Astrocyte of the cerebellum (primary cell): ENCODE data around the gene ZBTB20.

Experiments used
- DNase-seq: peaks from one replicate; pipeline ENCODE4 v3.0.0-alpha.2; 2011; ENCODE audit warnings: low read depth
- H3K4me3 ChIP-seq: 2 replicates; pipeline ENCODE4 v1.5.1; 2011; ENCODE audit warnings: mild to moderate bottlenecking, low read depth, low read length, moderate library complexity
- in situ Hi-C: cut with HindIII; loops from 2 replicates; pipeline ENCODE4 v1.10.0; 2017; ENCODE audit warnings: low sequenced_read_pairs
- TF ChIP-seq, protein P1 (sequence below): IDR thresholded peaks from 2 replicates; pipeline ENCODE4 v1.5.1; 2012; ENCODE audit warnings: low read length, low read depth, moderate library complexity, mild to moderate bottlenecking; ENCODE audit errors: missing control alignments

Gene ZBTB20

DNA sequence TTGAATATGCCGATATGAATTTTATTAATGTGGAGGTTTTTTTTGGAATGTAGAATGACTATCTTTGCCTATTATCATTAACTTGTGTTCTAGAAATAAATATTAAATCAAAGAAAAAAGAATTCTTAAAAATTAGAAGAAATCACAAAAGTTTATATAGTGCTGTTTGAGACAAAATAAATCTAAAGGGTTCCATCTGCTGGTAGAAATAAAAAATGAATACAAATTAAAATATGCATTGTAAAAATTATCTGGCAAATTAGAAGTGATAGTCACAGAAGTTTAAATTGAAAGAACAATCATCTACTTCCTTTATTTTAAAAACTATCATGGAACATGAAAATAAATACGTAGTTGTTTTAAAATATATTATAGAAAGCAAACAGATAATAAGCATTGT, 22.7 kb upstream of the ZBTB20 start:
- TF ChIP-seq, protein P1, sequence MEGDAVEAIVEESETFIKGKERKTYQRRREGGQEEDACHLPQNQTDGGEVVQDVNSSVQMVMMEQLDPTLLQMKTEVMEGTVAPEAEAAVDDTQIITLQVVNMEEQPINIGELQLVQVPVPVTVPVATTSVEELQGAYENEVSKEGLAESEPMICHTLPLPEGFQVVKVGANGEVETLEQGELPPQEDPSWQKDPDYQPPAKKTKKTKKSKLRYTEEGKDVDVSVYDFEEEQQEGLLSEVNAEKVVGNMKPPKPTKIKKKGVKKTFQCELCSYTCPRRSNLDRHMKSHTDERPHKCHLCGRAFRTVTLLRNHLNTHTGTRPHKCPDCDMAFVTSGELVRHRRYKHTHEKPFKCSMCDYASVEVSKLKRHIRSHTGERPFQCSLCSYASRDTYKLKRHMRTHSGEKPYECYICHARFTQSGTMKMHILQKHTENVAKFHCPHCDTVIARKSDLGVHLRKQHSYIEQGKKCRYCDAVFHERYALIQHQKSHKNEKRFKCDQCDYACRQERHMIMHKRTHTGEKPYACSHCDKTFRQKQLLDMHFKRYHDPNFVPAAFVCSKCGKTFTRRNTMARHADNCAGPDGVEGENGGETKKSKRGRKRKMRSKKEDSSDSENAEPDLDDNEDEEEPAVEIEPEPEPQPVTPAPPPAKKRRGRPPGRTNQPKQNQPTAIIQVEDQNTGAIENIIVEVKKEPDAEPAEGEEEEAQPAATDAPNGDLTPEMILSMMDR, result no peak
- no peak for DNase-seq
- in situ Hi-C loops, result no loop called here
- no peak overlapping the region for H3K4me3 ChIP-seq

DNA sequence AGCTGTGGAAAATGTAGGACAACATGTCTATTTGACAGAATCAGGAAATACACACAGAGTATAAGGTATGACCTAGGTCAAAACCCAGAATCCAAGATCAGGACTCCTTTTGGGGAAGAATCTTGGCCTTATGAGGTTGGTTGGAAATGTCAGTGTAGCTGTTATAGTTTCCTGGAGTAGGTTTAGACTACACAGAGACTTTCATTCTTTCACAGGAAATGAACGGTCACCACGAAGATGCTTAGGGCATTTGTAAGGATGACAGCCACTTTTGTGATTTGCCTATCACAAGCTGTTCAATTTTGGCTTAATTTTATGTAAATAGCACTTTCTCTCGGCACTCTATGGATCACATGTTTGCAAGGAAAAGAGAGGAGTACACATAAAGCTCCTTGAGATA, 18.6 kb upstream of the ZBTB20 start:
- DNase-seq, result no peak
- in situ Hi-C loops, result no loop called here

DNA sequence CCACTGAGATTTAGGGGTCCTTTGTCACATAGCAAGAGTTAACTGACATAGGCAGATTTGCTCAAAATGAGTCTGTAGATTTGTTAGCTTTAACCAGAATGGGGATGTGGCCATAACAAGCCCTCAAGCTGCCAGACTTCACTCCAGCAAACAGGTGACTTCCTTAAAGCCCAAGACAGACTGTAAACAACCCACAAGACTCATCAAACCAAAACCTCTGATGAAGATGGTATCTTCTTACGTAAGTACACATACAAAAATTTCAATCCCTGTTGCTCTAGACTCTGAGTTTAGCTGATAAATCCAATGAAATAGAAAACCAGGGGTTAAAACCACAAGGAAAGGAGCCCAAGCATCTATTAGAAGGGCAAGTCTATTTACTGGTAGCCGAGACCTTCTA, 18.2 kb upstream of the ZBTB20 start:
- H3K4me3 ChIP-seq, result no peak overlapping the region
- TF ChIP-seq, protein P1, result no peak
- DNase-seq, result no peak
- in situ Hi-C loops, result no loop called here

More for the DNA sequence above, 18.6 kb upstream of the ZBTB20 start:
- H3K4me3 ChIP-seq, result no peak overlapping the region
- TF ChIP-seq, protein P1, result no peak

DNA sequence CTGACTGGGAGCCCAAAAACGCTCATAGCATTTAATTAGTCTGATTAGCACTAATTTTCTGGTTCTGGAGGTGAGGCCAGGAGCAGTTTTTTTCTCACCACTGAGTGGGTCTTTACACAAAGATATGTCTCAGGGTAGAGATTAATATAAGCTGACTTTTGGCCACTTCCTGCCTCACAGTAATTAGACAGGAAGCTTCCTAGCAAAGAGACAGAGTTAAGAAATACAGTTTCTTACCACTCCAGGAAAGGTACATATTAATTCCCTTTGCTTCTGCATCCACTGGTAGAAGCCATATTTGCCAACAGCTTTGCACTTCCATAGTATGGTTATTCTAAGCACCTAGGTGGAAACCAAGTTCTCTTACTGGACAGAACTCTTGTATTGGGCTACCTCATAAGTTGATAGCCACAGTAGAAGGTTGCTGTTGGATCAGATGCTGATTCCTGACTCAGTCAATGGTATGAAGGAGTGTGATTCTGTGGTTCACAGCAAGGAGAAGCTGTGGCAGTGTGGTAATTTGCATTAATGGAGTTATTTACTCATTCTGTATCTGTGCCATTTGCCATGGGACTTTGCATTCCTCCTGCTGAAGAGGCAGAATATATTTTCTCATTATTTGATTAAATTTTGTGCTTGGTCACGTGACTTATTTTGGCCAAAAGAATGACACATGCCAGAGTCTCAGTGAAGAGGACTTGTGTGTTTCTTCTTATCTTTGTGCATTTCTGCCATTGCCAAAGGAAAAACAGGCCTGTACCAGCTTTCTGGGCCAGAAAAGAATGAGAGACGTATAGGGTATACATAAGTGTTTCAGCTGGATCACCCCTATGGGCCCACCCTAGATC, 17.5 kb upstream of the ZBTB20 start:
- H3K4me3 ChIP-seq, result no peak overlapping the region
- TF ChIP-seq, protein P1, result no peak
- in situ Hi-C loops, result no loop called here
- DNase-seq, result no peak

DNA sequence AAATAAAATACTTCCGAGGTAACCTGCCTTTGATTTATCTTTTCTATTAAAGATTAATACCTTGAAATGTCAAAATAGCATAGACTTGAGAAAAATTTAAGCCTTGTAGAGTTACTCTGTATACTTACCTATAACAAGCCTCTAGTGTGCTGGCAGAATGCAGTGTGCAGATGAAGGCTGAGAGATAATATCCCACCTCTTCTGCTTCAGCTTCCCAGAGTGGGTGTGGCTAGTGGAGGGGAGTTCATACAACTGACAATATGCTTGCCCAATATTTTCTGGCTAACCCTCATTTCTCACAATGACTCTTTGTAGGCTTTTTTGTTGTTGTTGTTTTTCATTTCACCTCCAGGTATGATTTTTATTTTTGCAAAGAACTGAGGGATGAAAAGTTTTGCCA, 15.7 kb upstream of the ZBTB20 start:
- TF ChIP-seq, protein P1, result no peak
- in situ Hi-C loops, result no loop called here
- H3K4me3 ChIP-seq, result no peak overlapping the region
- no peak for DNase-seq

DNA sequence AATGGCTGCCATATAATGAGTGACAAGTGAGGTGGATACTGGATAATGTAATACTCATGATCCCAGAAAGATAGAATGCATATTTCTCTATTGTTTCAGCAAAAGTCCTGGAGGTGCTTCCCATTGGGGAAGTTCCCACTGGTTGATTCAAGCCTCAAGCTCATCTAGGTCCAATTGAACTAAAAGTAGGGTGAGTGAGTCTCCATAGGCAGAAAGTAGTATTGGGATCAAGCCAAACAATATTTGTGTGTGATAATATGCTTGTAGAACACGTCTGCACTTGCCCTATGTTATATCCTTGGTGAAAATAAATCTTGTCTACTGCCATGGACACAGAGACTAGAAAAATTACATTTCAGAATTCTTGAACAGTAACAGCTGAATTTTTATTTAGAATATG, 14.8 kb upstream of the ZBTB20 start:
- no peak overlapping the region for H3K4me3 ChIP-seq
- TF ChIP-seq, protein P1, result no peak
- in situ Hi-C loops, result no loop called here
- no peak for DNase-seq
